HG02852 (cell line): Measurements from ENCODE around the gene OGDHL.
"Not testable (repeated sequence)": the region's sequence is repeated elsewhere in the genome, so short reads cannot be mapped to it uniquely, and the experiment has no call there.

Experiments
- ATAC-seq: cut with Tn5 transposase; IDR thresholded peaks from one replicate; pipeline ENCODE4 v1.9.1; 2021; ENCODE audit warnings: mild to moderate bottlenecking, moderate library complexity; ENCODE audit not compliant: unreplicated experiment

The OGDHL gene

DNA sequence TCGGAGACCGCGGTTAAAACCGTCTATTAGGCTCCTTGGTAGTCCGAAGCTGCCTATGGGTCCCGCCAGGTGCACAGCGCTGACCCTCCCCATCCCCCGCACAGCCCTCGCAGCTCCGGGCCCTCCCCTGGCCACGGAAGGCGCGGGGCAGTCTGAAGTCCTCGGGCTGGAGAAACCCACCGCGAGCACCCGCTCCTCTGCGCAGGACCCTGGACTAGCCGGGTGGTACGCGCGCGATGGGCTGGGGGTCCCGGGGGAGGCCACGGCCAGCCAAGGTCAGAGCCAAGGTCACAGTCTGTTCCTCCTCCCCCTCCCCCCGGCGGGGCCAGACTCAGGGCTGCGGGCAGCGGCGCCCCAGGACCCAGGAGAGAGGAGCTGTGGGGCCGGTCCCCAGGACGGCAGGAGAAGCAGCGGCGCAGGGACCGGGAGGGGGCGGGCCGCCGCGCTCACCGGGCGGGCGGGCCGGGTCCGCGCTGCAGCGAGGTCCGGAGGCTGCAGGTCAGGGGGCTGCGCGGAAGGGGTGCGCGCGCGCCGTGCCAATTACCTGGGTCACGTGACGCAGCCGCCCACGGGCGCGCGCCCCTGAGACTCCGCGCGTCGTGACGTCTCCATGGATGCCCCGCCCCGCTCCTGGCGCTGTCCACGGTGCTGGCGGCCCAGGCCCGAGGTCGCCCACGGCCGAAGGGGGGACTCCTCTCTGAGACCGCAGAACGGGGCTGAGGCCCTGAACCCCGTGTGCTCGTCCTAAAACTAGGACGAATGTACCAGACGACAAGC is at the start of gene OGDHL:
Gene OGDHL (minus strand): TSS at position 535 of the 777 bp plus-strand sequence. CDS start 3,731 bp downstream, outside the sequence.
- ATAC-seq = peak; percentile 81

DNA sequence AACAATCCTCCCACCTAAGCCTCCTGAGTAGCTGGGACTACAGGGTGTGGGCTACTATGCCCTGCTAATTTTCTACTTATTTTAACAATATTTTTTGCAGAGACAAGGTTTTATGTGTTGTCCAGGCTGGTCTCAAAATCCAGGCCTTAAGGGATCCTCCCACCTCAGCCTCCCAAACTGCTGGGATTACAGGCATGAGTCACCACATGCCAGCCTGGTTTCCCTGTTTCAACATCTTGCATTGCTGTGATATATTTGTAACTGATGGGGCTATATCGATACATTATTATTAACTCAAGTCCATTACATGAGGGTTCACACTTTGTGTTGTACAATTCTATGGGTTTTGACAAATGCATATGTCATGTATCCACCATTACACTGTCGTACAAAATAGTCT is 41.9 kb upstream of the OGDHL start:
- ATAC-seq = no peak

DNA sequence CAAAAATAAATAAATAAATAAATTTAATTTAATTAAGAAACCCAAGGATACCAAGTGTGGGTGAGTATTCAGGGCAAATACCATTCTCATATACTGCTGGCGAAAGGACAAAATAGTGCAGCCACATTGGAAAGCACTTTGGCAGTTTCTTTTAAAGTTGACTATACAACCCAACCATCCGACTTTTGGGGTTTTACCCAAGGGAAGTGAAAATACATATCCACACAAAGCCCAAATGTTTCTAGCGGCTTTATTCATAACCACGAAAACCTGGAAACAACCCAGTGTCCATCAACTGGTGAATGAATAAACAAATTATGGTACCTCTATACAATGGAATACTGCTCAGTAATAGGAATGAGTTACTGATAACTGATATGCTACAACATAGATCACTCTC is 36.2 kb upstream of the OGDHL start:
- no peak for ATAC-seq

DNA sequence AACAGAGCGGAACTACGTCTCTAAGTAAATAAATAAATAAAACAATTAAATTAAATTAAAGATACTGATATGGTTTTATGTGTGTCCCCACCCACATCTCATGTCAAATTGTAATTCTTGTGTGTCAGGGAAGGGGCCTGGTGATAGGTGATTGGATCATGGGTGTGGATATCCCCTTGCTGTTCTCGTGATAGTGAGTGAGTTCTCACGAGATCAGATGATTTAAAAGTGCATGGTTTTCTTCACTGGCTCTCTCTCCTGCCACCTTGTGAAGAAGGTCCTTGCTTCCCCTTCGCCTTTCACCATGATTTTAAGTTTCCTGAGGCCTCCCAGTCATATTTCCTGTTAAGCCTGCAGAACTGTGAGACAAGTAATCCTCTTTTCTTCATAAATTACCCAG is 29.0 kb upstream of the OGDHL start:
- no peak for ATAC-seq

DNA sequence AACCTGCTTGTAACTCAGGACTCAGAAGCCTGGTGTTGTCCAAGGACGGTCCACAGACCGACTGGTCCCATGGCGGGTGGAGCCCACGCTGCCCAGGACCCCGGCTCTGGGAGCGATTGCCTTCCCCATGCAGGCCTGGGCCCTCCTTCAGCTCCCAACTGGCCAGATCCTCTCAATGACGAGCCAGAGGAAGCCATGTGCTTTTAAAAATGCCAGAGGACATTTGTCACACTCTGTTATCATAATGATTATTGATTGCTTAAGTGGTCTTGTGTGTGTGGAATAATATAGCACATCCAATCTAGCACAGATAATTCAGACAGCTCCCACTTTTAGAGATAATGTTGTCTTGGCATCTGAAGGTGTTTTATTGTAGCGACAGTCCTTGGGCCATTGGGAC is 22.6 kb upstream of the OGDHL start:
- no peak for ATAC-seq

DNA sequence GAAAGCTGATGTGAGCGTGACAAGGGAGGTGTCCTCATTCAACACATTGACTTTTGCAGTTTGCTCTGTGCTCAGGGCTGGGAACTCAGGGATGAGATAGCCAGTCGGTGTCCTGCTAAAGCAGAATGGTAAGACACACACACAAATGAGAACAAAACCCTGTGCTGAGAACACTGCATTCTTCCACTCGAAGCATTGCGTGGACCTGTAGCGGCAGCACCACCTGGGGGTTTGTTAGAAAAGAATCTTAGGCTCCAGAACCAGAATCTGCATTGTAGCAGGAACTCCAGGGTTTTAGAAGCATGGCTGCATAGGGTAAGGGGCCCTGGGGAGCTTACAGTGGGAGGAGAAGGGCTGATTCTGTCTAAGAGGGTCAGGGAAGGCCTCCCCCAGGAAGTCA is 21.5 kb upstream of the OGDHL start:
- no peak for ATAC-seq

DNA sequence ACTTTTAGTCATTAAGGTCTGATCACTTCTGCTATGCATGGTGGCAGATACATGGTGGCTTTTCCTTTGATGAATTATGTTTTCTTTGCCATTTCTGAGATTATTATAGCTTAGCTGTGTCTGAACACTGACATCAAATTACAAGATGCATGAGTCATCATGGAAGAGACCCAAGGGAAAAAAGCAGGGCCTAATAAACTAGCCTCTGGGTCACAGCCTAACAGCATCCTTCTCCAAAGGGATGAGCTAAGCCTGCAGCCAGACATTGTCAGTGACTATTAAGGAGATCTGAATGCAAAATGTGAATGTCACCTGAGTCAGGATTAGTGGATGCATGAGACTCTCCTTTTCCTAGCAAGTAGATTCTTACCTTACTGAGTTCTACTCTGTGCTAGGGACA is 19.1 kb upstream of the OGDHL start:
- no peak for ATAC-seq

DNA sequence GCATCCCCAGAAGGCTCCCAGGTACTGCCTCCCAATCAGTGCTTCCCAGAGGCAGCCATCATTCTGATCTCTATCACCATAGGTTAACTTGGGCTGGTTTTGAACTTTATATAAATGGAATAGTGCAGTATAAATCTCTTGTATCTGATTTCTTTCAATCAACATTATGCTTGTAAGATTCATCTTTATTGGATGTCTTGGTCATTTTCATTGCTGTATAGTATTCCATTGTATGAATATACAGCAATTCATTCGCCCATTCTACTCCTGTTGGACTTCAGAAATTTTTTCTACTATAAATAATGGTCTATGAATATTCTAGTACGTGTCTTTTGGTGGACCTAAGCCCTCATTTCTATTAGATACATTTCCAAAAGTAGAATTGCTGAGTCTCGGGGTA is 16.1 kb upstream of the OGDHL start:
- no peak for ATAC-seq

DNA sequence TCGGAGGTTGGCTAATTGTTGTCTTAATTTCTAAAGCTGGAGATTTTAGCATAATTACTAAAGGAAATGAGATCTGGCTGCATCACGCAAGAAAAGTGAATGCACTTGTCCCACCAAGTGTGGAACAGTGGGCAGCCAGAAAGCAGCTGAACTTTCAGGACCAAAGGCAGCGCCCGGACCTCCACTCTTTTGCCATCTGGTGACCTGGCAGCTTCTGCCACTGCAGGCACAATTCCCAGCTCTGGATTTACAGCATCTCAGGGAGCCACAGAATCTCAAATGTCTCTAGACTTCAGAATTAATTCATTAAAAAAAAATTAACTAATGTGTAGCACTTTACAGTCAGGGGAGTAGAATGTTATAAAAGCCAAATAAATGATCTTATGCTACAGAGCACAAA is 14.7 kb upstream of the OGDHL start:
- no peak for ATAC-seq

DNA sequence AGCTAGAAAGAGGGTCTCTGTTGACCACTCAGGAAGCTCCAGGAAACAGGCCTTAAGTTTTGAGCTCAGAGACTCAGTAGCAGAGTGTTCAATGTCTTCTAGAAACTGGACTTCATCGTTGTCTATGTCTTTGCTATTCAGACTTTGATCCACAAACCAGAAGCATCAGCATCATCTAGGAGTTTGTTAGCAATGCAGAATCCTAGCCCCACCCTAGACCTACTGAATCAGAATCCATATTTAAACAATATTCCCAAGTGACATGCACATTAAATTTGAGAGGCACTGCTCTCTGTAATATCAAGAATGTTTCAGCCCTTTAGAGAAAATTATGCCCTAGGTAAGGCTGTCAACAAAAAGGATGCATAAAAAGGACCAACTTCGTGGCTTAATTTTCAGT is 12.9 kb upstream of the OGDHL start:
- no peak for ATAC-seq

DNA sequence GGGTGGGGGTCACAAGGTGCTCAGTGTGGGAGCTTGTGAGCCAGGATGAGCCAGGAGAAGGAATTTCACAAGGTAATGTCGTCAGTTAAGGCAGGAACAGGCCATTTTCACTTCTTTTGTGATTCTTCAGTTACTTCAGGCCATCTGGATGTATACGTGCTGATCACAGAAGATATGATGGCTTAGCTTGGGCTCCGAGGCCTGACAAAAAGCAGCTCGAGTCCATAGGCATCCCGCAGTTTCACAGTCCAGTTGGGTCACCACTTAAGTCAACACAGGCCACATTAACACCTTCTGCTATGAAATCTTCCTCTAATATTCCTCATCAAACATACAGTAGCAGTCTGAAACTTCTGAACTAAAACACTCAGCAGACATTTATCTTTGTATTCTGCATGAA is 10.8 kb upstream of the OGDHL start:
- ATAC-seq = not testable (repeated sequence)

DNA sequence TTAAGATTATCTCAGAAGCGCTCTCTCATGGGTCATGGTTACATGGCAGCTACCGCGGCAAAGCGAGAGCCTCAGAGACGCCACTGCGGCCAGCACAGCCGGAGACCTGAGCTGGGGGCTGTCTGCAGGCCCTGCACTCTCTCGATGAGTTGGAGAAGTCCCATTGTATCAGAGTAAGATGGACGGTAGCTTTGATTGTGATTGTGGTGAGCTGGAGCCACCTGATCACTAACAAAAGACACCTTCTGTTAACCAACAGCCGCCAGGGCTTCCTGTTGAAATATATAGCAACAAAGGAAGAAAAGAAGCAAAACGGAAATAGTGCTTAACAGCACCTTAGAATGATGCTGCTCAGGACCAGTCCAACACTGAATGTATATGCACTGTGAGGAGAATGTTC is 8.9 kb upstream of the OGDHL start:
- not testable (repeated sequence) for ATAC-seq

DNA sequence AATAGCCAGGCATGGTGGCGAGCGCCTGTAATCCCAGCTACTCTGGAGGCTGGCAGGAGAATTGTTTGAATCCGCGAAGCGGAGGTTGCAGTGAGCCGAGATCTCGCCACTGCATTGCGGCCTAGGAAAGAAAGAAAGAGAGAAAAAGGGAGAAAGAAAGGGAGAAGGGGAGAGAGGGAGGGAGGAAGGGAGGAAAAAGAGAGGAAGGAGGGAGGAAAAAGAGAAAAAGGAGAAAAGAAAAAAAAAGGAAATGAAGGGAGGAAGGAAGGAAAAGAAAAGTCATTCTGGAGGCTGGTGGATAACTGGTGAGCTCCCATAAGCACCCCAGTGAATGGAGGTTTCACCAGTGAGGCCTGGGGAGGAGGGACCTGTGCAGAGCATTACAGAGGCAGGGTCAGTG is 7.6 kb upstream of the OGDHL start:
- ATAC-seq = no peak

DNA sequence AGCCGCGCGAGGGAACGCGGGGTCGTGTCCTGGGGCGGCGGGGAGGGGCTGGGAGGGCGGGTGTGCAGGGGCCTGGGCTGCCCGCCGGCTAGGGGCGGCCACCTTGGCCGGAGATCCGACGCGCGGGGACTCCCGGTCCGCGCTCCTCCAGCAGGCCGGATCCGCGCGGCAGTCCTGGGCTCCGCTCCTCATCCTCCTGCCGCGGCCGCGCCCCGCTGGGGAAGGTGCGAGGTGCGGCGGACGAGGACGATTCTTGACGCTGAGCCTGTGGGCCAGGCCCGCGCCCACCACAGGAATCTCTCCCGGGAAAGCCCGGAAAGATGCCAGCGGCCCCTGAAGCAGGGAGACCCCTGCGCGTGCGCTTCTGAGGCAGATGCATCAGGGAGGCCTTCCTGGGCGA is 6.6 kb upstream of the OGDHL start:
- ATAC-seq = no peak

DNA sequence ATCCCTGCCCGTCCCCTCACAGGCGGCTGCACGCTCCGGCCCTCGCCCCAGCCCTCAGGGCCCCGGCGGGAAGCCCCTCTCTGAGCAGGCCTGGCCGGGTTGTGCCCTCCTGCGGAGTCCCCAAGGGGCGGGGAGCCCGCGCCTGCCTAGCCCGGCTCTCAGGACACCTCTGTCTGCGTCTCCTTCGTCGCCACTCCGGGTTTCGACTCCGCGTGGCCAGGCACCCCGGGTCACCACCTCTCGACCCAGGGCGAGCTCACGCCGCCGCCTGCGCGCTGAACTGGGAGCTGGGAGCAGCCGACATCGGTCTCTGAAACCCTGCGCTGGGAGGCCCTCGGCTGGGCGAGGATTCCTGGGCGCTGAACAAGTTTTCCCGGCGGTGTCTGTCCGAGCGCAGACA is 6.2 kb upstream of the OGDHL start:
- ATAC-seq = no peak

DNA sequence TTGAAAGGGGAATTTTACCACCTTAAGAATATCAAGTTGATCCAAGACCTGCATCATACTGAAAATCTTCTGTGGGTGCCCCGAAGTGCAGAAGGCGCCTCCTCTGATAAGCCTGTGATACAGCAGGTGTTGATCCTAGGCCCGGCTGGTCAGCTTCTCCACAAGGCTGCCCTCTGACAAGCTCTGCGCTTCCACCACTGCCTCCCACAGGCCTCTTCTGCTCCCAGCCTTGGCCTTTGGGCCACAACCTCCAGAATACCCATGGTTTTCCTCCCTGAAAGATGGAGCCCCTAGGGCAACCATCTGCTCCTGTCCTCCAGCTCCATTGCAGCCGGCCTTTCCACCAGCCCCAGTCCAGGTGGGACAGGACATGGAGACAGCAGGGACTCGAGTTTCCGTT is 5.6 kb upstream of the OGDHL start:
- no peak for ATAC-seq

DNA sequence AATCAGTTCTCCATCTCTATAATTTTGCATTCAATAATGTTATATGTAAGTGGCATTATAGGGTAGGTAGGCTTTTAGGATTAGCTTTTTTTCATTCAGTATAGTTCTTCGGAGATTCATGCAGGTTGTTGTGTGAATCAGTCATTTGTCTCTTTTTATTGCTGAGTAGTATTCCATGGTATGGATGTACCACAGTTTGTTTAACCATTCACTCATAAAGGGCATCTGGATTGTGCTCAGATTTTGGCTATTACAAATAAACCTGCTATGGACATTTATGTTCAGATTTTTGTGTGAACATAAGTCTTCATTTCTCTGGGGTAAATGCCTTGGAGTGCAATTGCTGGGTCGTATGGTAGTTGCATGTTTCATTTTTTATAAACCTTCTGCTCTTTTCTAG is 4.4 kb upstream of the OGDHL start:
- ATAC-seq = no peak

DNA sequence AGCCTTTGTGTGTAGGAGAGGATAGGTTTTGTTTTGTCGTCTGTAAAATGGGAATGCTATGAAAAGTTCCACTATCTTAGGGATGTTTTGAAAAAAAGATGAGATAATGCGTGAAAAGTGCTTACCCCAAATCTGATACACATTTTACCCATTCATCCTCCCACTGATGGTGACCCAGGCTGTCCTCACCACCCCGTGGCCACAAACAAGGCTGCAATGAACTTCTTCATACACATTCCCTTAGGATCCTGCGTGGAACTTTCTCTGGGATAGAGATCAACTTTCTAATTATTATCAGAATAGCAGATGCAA is 399 bp upstream of the OGDHL start:
- ATAC-seq = no peak

DNA sequence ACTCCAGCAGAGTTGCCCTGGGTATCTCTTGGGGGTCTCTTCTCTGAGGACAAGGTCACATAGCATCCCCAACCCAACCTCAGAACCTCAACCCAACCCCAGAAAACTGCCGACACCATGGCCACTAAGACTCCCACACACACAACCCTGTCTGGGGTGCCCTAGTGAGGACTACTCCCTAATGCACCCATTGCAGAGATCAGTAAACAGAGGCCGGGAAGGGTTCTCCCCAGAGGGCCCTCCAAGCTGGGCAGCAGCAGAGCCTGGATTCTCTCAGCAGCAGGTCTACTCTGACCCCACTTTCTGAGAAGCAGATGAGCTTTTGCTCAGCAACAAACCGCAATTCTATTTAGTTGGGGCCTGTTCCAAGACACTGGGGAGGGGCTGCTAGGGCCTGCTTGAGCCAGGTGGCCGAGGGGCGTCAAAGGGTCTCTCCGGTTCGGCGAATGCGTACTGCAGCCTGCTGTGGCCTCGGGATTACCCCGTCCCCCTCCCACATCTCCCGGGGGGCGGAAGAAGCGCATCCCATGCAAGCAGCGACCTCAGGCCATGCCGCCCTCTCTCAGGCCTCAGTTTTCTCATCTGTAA is 828 bp downstream of the OGDHL start:
- ATAC-seq = peak; percentile 5

DNA sequence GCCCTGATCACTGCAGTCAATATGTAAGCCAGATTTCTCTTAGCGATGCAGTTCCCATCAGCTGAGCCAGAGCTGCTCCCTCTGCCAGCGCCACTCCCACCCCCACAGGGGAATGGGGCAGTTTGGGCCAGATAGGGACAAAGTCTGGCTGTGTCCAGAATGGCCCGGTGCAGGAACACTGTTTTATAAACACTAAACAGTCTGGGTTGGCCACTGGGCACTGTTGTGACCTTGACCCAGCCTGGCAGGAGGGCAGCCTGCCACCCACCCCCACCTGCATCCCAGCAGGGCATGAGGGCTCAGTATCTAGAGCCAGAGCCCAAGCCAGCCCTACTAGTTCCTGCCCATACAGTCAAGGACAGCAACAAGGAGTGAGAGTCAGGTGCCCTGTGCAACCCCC is 1.3 kb downstream of the OGDHL start:
- ATAC-seq = no peak

DNA sequence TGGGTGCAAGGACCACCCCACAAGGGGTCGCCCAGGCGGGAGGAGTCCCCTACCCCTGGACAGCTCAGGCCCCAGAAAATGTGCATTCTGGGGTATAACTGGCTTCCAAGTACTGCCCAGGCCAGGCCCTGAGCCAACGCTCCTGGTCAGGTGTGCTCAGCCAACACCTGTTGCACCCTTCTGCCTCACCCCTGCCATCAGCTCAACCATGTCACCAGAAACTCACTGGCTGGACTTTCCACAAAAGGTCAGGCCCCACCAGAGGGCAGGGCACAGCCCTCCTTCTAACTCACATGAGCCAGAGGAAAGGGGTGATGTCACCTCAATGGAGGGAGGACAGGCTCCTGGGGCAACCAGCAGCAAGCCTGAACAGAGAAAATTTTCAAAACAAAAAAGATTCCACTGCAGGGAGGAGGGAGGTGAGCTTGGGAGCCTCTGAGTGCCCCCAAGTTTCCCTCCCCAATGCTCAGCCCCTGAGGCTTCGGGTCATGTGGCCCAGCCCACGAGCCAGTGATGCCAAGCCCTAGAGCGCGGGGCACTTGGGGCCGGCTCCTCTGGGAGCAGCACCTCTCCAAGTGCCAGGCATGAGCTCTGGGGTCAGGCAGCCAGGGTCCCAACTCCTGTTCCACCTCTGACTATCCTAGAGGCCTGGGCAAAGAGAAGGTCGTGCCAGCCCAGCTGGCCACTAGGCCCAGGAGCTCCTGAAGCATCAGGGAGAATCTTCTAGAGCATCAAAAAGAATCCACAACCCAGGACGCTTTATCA is 2.2 kb downstream of the OGDHL start:
- ATAC-seq = no peak

DNA sequence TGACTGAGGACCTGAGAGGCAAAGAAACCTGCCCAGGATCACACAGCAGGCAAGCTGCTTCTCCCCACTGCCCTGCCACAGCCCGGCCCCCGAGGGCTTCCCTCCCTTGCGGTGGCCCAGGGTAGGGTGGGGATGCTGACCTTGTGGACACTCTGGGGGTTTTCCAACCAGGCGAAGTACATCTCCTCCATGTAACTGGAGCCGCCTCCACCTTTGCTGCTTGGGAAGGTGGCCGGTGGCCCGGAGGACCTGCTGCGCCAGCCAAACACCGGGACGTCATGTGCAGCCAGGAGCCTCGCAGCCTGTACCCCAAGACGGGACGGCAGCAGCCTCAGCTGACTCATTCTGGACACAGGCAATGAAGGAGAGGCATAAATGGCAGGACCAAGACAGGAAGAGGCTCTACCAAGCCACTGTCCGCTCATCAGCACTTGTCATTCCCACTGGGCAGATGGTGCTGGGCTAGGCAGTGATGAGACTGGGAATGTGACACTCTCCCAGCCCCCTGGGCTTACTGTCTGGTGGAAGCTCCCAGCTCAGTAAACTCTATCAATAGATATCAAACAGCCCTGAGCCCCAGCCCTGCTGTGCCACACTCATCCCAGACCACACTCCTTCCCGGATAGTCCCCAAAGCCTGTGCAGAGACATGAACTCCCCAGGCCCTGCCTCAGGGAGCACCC is 3.7 kb downstream of the OGDHL start:
- no peak for ATAC-seq
